Gastrocnemius medialis (tissue), 4 donors: ENCODE data around the gene PIN4. TPM values are rescaled to one million over a fixed set of nuclear protein-coding genes. Genes with fewer than 3 reads are reported as not detected.
A peak's percentile ranks its signal among the peaks of the same experiment; 100 is the strongest.

Source experiments
- ATAC-seq, 2 donors: fragments of 150-250 bp; one replicate each; pipeline ENCODE4 v1.9.1; 2016
- DNase-seq, 2 donors: peaks; one replicate each; pipeline ENCODE4 v3.0.0-alpha.2; 2019
- H3K27ac ChIP-seq, 4 donors: fragments of 200-600 bp; sonication (generic); 1 replicate in 1 of 4; 2 replicates in 3 of 4; pipeline ENCODE4 v1.5.1; 2016 to 2018; ENCODE audit warnings: mild to moderate bottlenecking in 2 of 4, moderate library complexity in 1 of 4
- H3K27me3 ChIP-seq, 3 donors: fragments of 200-600 bp; sonication (generic) in 2 of 3; 1 replicate in 1 of 3; 2 replicates in 2 of 3; pipeline versions ENCODE4 v1.5.1 to v1.6.0; 2016 to 2019; ENCODE audit warnings: mild to moderate bottlenecking in 1 of 3, moderate library complexity in 1 of 3
- H3K36me3 ChIP-seq, 2 donors: fragments of 200-600 bp; sonication (generic) in 1 of 2; one replicate each; pipeline ENCODE4 v1.5.1; 2017 to 2018
- H3K4me1 ChIP-seq, 2 donors: fragments of 200-600 bp; sonication (generic) in 1 of 2; one replicate each; pipeline ENCODE4 v1.5.1; 2016 to 2017; ENCODE audit warnings: mild to moderate bottlenecking in 2 of 2
- H3K4me3 ChIP-seq, 4 donors: fragments of 200-600 bp; sonication (generic) in 3 of 4; 1 replicate in 1 of 4; 2 replicates in 3 of 4; pipeline ENCODE4 v1.5.1; 2016 to 2019; ENCODE audit warnings: mild to moderate bottlenecking in 2 of 4
- H3K9me3 ChIP-seq, 3 donors: fragments of 200-600 bp; sonication (generic) in 2 of 3; 1 replicate in 1 of 3; 2 replicates in 2 of 3; pipeline ENCODE4 v1.5.1; 2016 to 2019
- CTCF ChIP-seq, 5 experiments: fragments of 450-650 bp in 3 of 5; fragments of 200-600 bp in 2 of 5; sonication (generic) in 2 of 5; IDR thresholded peaks in 4 of 5; conservative IDR thresholded peaks in 1 of 5; 1 replicate in 4 of 5; 2 replicates in 1 of 5; pipeline ENCODE4 v1.5.1; 2016 to 2019; ENCODE audit warnings: antibody characterized with exemption in 5 of 5, mild to moderate bottlenecking in 3 of 5, moderate library complexity in 3 of 5
- POLR2A ChIP-seq, 2 donors: fragments of 450-650 bp; IDR thresholded peaks; one replicate each; pipeline ENCODE4 v1.6.1; 2017; ENCODE audit warnings: antibody characterized with exemption in 2 of 2, mild to moderate bottlenecking in 2 of 2, moderate library complexity in 2 of 2
- in situ Hi-C, 4 donors: fragments of 200-750 bp; cut with MboI; loops; one replicate each; pipeline versions ENCODE4 v1.15.0 to v1.8.0; 2017; ENCODE audit warnings: low sequenced_read_pairs in 4 of 4
- intact Hi-C: fragments of 100-400 bp; cut with DNase I; formaldehyde crosslinking; loops from one replicate; pipeline ENCODE4 v1.15.1; 2023; ENCODE audit warnings: low total_unique reads
- total RNA-seq, 4 donors: library from RNA; depleted of rRNA; stranded (reverse); fragments of >200 nt; gene quantifications; one replicate each; pipeline versions ENCODE4 v1.1.0 to v1.2.3, GENCODE V29; 2016

Gene PIN4
- 10 to 100 TPM in 1 of 4 donors, 1 to 10 TPM in 3; 4.7 to 11.2 (median 8.5) TPM for total RNA-seq

- Histone ChIP-seq H3K27me3 (no peaks in the 10 kb centered on the region), H3K27ac (peak within 1 kb of the TSS; percentile 65 to 92 (median 82)), H3K9me3 (no peaks in the 10 kb centered on the region), H3K36me3 (no peaks in the 10 kb centered on the region), H3K4me3 (peak within 1 kb of the TSS; percentile 74 to 85 (median 79)), H3K4me1 (peaks cover 12 to 16% of the 10 kb centered on the region in 2 donors)
- intact Hi-C loops (loop anchor here (2.0 to 5.0 kb wide), 3 partner anchors 54 to 814 kb away; partner anchors contain the start of genes RPS4X and TAF1), in situ Hi-C loops (no loop called here)
- DNase-seq (peak; percentile 83 to 93), ATAC-seq (peak; percentile 99 to 100)
- TF ChIP-seq CTCF (IDR thresholded peaks at IDR 0.05 in 4 of 5, conservative IDR thresholded peaks at IDR 0.05 in 1 of 5), result no peak
- peak; percentile 33 to 58 for TF ChIP-seq POLR2A (IDR thresholded peaks at IDR 0.05)
These were observed at the start of gene PIN4 for GRCh38 chrX:72181178-72182125. PIN4 (plus strand) TSS chrX:72181757; CDS start chrX:72181786, 29 bp downstream.

GRCh38 chrX:72132456-72132855, 49.1 kb upstream of the PIN4 start:
- Histone ChIP-seq H3K9me3 (no peaks in the 10 kb centered on the region), H3K27me3 (peaks cover 0 to 41% (median 22%) of the 10 kb centered on the region in 3 donors), H3K36me3 (no peaks in the 10 kb centered on the region), H3K4me3 (peak overlapping the region in 2 of 4 donors; percentile 45 to 54), H3K27ac (no peak overlapping the region), H3K4me1 (no peaks in the 10 kb centered on the region)
- ATAC-seq (no peak), DNase-seq (no peak)
- intact Hi-C loops (no loop called here), in situ Hi-C loops (no loop called here)
- no peak for TF ChIP-seq POLR2A (IDR thresholded peaks at IDR 0.05)
- TF ChIP-seq CTCF (IDR thresholded peaks at IDR 0.05 in 4 of 5, conservative IDR thresholded peaks at IDR 0.05 in 1 of 5), result no peak

GRCh38 chrX:72133851-72134546, 47.6 kb upstream of the PIN4 start:
- Histone ChIP-seq H3K4me1 (no peaks in the 10 kb centered on the region), H3K27ac (no peak overlapping the region), H3K27me3 (peaks cover 0 to 38% (median 22%) of the 10 kb centered on the region in 3 donors), H3K36me3 (no peaks in the 10 kb centered on the region), H3K9me3 (no peaks in the 10 kb centered on the region), H3K4me3 (no peak overlapping the region)
- intact Hi-C loops, result no loop called here
- ATAC-seq, result no peak
- in situ Hi-C loops, result no loop called here
- no peak for TF ChIP-seq POLR2A (IDR thresholded peaks at IDR 0.05)
- TF ChIP-seq CTCF (IDR thresholded peaks at IDR 0.05 in 4 of 5, conservative IDR thresholded peaks at IDR 0.05 in 1 of 5), result no peak
- no peak for DNase-seq

GRCh38 chrX:72137846-72138495, 43.6 kb upstream of the PIN4 start:
- intact Hi-C loops (no loop called here), in situ Hi-C loops (no loop called here)
- no peak for TF ChIP-seq CTCF (IDR thresholded peaks at IDR 0.05 in 4 of 5, conservative IDR thresholded peaks at IDR 0.05 in 1 of 5)
- TF ChIP-seq POLR2A (IDR thresholded peaks at IDR 0.05), result no peak
- H3K9me3 ChIP-seq, result no peaks in the 10 kb centered on the region
- peaks cover 0 to 21% (median 7%) of the 10 kb centered on the region in 3 donors for H3K27me3 ChIP-seq
- no peaks in the 10 kb centered on the region for H3K36me3 ChIP-seq
- no peak for ATAC-seq
- no peak overlapping the region for H3K27ac ChIP-seq
- no peaks in the 10 kb centered on the region for H3K4me1 ChIP-seq
- no peak overlapping the region for H3K4me3 ChIP-seq
- no peak for DNase-seq
